ENCODE results near the gene GRM7. TPM values are rescaled to one million over a fixed set of nuclear protein-coding genes. Genes with fewer than 3 reads are reported as not detected.

GRM7 gene
- total RNA-seq, 2 donors from 2014 or later = 0.96 to 1.5 TPM

DNA sequence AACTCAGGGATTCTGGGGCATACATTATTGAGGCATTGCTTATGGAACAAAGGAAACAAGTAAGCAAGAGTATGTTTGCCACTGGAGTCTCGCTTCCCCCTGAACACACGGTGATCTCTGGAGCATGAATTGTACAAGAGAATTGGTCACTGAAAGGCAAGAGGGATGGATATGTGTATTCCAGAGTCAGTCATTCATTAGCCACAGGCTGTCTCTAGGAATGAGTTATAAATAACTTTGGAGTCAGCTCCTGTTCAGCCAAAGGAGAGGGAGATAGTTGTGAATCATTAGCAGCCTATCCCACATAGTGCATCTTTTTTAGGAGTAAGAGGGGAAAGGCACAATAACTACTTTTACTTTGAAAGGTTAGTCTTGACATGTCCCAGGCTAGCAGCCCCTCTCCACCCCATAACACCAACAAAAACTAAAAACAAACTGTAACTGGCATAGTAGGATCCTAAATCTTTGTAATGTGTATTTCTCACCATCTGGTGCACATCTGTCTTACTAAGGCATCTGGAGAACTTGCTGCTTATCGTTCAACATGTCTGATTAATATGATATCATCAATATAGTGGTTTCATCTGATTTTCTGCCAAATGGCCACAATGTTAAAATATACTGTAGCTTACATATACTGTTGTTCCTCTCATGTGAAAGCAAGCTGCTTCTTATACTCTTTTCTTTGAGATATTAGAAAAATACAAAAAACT, 462.2 kb downstream of the GRM7 start:
- intact Hi-C loops (cut with DNase I) = no loop called here
- H3K4me1 ChIP-seq (replicated peaks) = no peaks in the 10 kb centered on the region
- H3K27me3 ChIP-seq (replicated peaks; ENCODE audit: insufficient read depth) = no peaks in the 10 kb centered on the region
- H3K27ac ChIP-seq = no peak overlapping the region
- no peak for DNase-seq (ENCODE audit: low spot score)
- TF ChIP-seq POLR2AphosphoS5 (IDR thresholded peaks at IDR 0.05) (no peak), POLR2A (IDR thresholded peaks at IDR 0.05) (no peak)
- TF ChIP-seq, protein P1, sequence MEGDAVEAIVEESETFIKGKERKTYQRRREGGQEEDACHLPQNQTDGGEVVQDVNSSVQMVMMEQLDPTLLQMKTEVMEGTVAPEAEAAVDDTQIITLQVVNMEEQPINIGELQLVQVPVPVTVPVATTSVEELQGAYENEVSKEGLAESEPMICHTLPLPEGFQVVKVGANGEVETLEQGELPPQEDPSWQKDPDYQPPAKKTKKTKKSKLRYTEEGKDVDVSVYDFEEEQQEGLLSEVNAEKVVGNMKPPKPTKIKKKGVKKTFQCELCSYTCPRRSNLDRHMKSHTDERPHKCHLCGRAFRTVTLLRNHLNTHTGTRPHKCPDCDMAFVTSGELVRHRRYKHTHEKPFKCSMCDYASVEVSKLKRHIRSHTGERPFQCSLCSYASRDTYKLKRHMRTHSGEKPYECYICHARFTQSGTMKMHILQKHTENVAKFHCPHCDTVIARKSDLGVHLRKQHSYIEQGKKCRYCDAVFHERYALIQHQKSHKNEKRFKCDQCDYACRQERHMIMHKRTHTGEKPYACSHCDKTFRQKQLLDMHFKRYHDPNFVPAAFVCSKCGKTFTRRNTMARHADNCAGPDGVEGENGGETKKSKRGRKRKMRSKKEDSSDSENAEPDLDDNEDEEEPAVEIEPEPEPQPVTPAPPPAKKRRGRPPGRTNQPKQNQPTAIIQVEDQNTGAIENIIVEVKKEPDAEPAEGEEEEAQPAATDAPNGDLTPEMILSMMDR (IDR thresholded peaks at IDR 0.05) = no peak
- H3K36me3 ChIP-seq = no peaks in the 10 kb centered on the region
- 71% methylated on average over 3 of the region's 3 CpGs for WGBS
- H3K9me3 ChIP-seq = no peaks in the 10 kb centered on the region
- H3K4me3 ChIP-seq = no peak overlapping the region

DNA sequence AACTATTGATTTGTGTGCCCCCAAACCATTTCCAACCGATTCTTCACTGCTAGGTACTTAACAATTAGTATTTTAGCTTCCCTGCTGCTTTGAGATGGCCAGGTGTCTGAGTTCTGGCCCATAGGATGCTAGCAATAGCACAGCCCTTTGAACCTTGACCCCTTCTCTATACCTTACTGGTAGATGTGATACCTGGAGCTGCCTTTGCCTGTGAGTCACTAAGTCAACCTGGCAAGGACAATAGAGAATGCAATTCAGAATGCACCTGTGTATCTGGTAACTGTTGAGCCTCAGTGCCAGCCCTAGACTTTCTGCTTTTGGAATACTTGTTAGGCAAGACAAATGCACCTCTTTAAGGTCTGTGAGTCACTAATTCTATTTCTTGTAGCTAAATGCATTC, 467.4 kb downstream of the GRM7 start:
- WGBS = 79% methylated on average over 1 of the region's 1 CpG
- H3K27me3 ChIP-seq (replicated peaks; ENCODE audit: insufficient read depth) = no peaks in the 10 kb centered on the region
- intact Hi-C loops (cut with DNase I) = no loop called here

DNA sequence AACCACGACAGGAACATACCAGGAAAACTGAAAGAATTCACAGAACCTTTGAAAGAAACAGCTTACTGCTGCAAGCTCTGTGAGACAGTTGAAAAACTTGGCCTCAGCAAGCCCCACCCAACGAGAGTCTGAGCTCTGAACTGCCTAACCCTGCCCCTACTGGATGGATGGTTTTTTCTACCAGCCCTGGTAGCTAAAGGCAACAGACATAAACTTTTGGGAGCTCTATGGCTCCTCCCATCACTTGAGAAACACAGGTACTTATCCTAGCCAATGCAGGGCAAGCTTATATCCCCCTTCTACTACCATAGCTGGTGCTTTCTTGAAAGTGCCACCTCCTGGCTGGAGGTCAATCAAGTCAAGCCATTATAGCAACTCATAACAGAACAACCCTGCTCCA, 471.8 kb downstream of the GRM7 start:
- Histone ChIP-seq H3K4me1 (replicated peaks) (no peaks in the 10 kb centered on the region), H3K27me3 (replicated peaks; ENCODE audit: insufficient read depth) (no peaks in the 10 kb centered on the region), H3K9me3 (no peaks in the 10 kb centered on the region), H3K4me3 (no peak overlapping the region), H3K27ac (no peak overlapping the region), H3K36me3 (no peaks in the 10 kb centered on the region)
- DNase-seq (ENCODE audit: low spot score) = no peak
- WGBS = 79% methylated on average over 2 of the region's 2 CpGs
- intact Hi-C loops (cut with DNase I) = no loop called here
- TF ChIP-seq POLR2A (IDR thresholded peaks at IDR 0.05) (no peak), POLR2AphosphoS5 (IDR thresholded peaks at IDR 0.05) (no peak)
- TF ChIP-seq, protein P1 (IDR thresholded peaks at IDR 0.05) = no peak

More for the DNA sequence above, 467.4 kb downstream of the GRM7 start:
- Histone ChIP-seq H3K4me3 (no peak overlapping the region), H3K27ac (no peak overlapping the region), H3K36me3 (no peaks in the 10 kb centered on the region), H3K4me1 (replicated peaks) (no peaks in the 10 kb centered on the region), H3K9me3 (no peaks in the 10 kb centered on the region)
- TF ChIP-seq POLR2AphosphoS5 (IDR thresholded peaks at IDR 0.05) (no peak), POLR2A (IDR thresholded peaks at IDR 0.05) (no peak)
- TF ChIP-seq, protein P1 (IDR thresholded peaks at IDR 0.05) = no peak
- DNase-seq (ENCODE audit: low spot score) = no peak

DNA sequence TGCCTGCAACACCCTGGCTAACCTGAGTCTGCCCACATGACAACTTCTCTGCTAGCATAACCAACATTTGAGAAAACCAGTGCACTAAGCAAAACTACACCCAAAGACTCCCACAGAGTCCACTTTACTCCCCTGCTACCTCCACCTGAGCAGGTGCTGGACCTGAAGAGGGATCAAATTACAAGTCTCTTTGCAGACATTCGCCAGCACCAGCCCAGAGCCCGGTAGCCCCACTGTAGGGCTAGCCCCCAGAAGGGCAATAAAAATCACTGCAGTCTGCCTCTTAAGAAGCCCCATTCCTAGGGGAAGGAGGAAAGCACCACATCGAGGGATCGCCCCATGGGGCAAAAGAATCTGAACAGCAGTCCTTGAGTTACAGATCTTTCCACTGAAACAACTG, 472.2 kb downstream of the GRM7 start:
- intact Hi-C loops (cut with DNase I) = no loop called here
- DNase-seq (ENCODE audit: low spot score) = no peak

More for the DNA sequence above, 472.2 kb downstream of the GRM7 start:
- Histone ChIP-seq H3K4me1 (replicated peaks) (no peaks in the 10 kb centered on the region), H3K36me3 (no peaks in the 10 kb centered on the region), H3K4me3 (no peak overlapping the region), H3K27me3 (replicated peaks; ENCODE audit: insufficient read depth) (no peaks in the 10 kb centered on the region), H3K9me3 (no peaks in the 10 kb centered on the region), H3K27ac (no peak overlapping the region)
- WGBS = 53% methylated on average over 4 of the region's 4 CpGs
- no peak for TF ChIP-seq POLR2A (IDR thresholded peaks at IDR 0.05)
- TF ChIP-seq POLR2AphosphoS5 (IDR thresholded peaks at IDR 0.05) = no peak
- TF ChIP-seq, protein P1 (IDR thresholded peaks at IDR 0.05) = no peak
